Hair follicle dermal papilla cell (primary cell): ENCODE measurements around the gene HSFX2. TPM values are rescaled to one million over a fixed set of nuclear protein-coding genes. Genes with fewer than 3 reads are reported as not detected.

ENCODE experiments used
- total RNA-seq: library from RNA; depleted of rRNA; stranded (reverse); fragments of >200 nt; gene quantifications from 2 replicates; pipeline ENCODE4 v1.2.3, GENCODE V29; 2012

The HSFX2 gene
- not detected in 2 replicates for total RNA-seq

DNA sequence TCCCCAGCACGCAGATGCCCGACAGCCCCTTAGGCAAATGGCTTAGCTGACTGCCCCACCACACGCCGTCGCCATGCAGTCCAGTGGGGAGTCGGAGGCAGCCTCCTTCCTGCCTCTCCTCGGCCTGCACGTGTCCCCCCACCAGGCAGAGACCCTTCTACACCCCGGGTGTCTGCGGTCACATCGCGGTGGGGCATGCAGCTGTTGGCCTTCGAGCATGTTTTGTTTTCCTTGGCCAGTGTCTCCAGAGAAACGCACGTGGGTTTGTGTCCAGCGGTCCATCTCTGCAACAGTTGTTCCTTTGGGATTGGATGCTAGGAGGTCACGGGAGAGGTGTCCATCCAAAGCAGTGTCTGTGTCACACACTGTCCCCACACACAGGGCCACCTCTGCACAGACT, at the start of gene HSFX2:
Gene HSFX2, minus strand, starts transcription at position 101 of the 400 bp plus-strand sequence. CDS start 614 bp downstream, outside the sequence.

DNA sequence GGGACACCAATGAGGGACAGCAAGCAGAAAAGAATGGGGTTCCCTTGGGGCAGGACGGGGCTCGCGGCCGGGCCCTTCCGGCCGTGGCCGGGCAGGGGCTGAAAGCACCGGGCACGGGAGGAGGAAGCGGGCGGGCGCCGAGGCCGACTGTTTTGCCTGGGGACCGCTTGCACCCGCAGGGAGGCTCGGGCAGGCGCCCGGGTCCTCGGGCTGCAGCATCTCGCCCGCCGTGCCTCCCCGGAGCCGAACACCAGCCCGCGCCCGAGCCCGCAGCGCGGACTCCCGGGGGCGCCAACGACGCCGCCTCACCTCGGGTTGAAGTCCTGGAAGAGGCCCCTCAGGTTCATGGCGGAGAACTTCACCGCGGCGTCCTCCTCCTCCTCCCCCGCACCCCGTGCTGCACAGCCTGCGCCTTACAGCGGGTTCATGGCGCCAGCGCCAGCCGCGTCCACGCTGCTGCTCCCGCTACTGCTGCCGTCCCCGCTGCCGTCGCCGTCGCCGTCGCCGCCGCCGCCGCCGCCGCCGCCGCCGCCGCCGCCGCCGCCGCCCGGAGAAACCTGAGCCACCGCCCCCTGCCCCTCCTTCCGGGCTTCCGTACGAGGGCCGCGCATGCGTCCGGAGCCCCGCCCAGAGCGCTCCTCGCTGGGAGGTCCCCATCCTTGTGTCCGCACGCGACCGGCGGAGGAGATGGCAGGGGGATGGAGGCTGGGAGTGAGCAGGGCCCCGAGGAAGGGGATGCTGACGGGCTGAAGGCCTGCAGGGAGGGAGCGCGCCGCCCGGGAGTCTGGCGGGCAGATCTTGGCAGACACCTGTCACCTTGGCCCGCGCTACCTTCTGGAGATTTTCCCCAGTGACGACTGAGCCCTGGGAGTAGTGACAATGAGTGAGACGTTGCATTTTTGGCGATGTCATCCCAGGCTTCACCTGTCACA, 36.4 kb upstream of the HSFX2 start, which contains the start of gene TMEM185A:
Gene TMEM185A, minus strand, starts transcription at position 559 of the 932 bp plus-strand sequence. Its CDS starts 212 bp downstream, at position 347.

DNA sequence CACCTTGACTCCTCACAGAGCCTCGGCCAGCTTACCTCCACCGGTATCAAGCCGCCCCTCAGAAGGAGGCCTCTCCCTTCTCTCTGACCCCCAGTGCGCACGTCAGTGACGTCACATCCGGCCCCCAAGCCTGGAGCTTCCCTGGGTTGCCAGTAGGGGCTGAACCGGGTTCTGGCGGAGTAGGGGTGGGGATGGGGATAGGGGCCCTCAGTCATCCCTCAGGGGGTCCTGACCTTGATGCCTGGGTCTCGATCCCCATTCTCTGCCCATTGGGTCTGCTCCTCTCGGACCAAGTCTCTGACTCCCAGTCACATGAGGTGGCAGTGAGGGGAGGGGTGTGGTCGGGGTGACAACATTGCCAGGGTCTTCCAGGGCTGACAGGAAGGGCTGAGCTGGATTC, 7.8 kb downstream of the HSFX2 start, which contains the start of gene MAGEA9B:
Gene MAGEA9B, minus strand, starts transcription at position 101 of the 400 bp plus-strand sequence. CDS start 4,280 bp downstream, outside the sequence.

GRCh38 chrX:149549701-149550100, 45.4 kb downstream of the HSFX2 start, which contains the start of gene HSFX3:
HSFX3 (minus strand) TSS chrX:149549924; CDS start chrX:149549852, 72 bp downstream.

Other genes with a start within 250 kb of the HSFX2 start
- gene IDS, start 90.0 kb downstream of the HSFX2 start, total RNA-seq = 48.9 and 51.1 TPM in 2 replicates
- 12.5 and 13.1 TPM in 2 replicates for gene EOLA1, start 54.3 kb downstream of the HSFX2 start, total RNA-seq
- not detected in 2 replicates for gene HSFX3, start 45.4 kb downstream of the HSFX2 start, total RNA-seq
- not detected in 2 replicates for gene MAGEA9B, start 7.9 kb downstream of the HSFX2 start, total RNA-seq
- gene TMEM185A, start 36.5 kb upstream of the HSFX2 start, total RNA-seq = 16.9 and 23.2 TPM in 2 replicates
- gene MAGEA11, start 116.7 kb upstream of the HSFX2 start, total RNA-seq = not detected in 2 replicates
- gene HSFX1, start 178.8 kb upstream of the HSFX2 start, total RNA-seq = 0.97 and 1.3 TPM in 2 replicates
- not detected in 2 replicates for gene MAGEA9, start 186.6 kb upstream of the HSFX2 start, total RNA-seq